NCI-H2029 (cell line): ENCODE data around the gene GADD45G.

ENCODE experiments used
- DNase-seq: peaks from one replicate; lab custom pipeline; 2025; lab: John Stamatoyannopoulos, UW

Gene GADD45G

DNA sequence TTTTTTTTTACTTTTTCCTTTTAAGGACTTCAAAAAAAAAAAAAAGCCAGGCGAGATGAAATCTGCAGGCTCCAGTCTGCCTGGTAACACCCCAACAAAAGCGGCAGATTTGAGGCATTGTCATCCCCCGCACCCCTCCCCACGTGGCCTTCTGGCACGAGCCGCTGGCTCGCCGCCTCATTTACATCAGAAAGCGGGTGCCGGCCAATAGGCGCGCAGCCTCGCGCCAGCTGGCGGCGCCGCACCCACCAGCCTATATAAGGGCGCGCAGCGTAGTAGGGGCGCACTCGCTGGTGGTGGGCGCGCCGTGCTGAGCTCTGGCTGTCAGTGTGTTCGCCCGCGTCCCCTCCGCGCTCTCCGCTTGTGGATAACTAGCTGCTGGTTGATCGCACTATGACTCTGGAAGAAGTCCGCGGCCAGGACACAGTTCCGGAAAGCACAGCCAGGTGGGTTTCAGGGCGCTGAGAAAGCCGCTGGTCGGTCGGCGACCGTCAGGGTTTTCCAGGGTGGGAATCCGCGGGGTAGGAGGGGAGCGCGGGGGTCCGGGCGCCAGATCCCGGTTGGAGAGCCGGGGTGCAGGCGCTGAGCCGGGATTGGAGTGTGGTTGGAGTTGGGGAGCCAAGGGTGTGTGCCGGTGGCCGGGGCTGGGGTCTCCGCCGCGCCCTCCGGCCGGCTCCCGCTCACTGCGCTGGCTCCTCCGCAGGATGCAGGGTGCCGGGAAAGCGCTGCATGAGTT, at the start of gene GADD45G:
TSS of gene GADD45G (plus strand) at position 284 of the 736 bp plus-strand sequence. CDS start at position 394, 110 bp downstream.
- DNase-seq = peak; percentile 93

DNA sequence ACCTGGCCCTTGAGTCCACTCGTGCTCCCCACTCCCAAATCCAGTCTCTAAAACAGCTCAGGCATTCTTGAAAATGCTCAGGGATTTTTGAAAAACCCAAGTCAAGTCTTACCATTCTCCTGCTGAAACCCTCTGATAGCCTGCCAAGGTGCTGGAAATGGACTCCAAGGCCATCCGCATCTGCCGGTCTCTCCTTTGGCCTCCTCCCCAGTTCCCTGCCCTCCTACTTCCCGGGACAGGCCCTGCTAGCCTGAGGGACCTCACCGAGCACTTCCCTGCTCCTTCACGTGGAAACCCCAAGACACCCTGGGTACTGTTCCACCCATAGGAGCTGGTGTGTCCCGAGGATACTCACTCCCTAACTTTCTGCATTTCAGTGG, 49.8 kb upstream of the GADD45G start:
- no peak for DNase-seq

GRCh38 chr9:89555451-89556375, 49.1 kb upstream of the GADD45G start:
- peak; percentile 16 for DNase-seq

DNA sequence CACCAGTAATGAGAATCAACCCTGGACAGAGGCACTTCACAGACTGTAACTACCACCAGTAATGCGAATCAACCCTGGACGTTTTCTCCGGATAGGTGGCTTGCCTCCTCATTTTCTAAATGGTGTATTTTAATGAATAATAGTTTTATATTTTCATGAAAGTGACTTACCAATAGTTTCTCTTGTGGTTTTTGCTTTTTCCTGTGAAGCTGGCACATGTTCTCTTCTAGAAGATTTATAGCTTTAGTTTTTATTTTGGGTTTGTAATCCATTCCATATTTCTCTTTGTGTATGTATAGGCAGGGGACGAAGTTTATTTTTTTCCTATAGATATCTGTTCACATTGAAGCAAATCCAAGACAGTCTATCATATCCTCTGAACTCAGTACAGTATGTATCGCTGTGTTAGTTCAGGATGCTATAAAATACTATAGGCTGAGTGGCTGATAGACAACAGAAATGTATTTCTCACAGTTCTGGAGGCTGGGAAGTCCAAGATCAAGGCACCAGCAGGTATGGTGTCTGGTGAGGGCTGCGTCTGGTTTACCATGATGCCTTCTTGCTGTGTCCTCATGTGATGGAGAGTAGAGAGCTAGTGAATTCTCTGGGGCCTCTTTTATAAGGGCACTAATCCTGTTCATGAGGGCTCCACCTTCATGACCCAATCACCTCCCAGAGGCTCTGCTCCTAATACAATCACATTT, 46.5 kb upstream of the GADD45G start:
- no peak for DNase-seq

DNA sequence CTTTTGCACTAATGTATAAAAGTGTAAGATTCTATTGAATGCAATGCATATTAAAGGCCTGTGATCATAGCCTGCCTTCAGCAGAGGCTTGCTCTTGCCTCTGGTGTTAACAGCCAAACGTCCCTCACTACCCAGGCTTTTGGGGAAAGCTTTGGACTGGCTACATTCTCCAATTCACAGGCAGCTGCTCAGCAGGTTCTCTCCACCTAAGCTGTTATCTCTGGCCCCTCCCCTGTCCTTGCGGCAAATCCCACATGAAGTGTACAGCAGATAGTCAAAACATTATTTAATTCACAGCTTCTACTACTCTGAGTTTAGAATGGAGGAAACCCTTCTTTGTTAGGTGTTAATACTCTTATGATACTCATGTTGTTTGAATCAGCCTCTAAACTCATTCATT, 45.9 kb upstream of the GADD45G start:
- peak; percentile 63 for DNase-seq

GRCh38 chr9:89562186-89562814, 42.5 kb upstream of the GADD45G start:
- no peak for DNase-seq

DNA sequence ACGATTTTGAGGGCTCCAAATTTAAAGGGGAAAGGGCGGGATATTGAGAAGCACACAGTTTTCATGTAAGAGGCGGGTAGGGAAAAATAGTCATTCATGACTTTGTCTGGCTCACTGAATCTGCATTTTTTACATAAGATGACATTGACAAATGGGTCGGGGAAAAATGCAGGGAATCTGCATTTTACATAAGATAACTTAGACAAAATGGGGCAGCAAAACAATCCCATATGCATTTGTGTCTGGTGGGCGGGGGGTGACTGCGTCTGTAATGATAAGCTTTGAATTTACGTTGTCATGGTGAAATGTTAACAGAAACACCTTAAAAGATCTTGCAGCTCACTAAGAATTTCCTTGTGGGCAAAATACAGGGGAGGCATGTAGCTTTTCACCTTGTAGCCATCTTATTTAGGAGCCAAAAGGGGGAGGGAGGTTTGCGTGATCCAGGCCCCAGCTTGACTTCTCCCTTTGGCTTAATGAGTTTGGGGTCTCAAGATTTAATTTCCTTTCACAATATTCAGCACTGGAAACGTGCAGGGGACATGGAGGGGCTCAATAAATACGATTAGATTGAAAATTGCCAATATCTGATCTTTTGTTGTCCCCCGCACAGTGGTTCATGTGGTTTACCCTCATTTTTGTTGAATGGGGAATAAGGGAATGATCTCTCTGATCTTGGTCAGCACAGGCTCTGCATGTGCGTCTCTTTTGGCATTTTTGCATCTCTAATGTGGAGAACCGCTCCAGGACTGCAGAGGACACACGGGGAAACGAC, 41.1 kb upstream of the GADD45G start:
- DNase-seq = no peak

GRCh38 chr9:89564346-89564878, 40.4 kb upstream of the GADD45G start:
- peak; percentile 15 for DNase-seq

- no peak for DNase-seq
These were observed 37.2 kb upstream of the GADD45G start for GRCh38 chr9:89567649-89568048.

- DNase-seq = no peak
These were observed 30.5 kb upstream of the GADD45G start for GRCh38 chr9:89574309-89574708.

DNA sequence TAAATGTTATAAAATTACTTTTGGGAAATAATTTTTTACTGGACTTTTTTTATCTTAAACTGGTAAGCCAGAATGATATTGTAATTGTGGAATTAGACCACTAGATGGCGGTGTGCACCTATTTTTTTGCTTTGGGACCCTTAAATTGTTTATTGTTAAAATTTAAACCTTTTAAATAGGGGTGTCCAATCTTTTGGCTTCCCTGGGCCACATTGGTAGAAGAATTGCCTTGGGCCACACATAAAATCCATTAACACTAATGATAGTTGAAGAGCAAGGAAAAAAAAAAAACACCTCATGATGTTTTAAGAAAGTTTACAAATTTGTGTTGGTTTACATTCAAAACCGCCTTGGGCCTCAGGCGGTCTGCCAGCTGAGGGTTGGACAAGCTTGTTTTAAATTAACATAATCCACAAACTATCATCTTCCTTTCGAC, 28.4 kb upstream of the GADD45G start:
- DNase-seq = peak; percentile 41

DNA sequence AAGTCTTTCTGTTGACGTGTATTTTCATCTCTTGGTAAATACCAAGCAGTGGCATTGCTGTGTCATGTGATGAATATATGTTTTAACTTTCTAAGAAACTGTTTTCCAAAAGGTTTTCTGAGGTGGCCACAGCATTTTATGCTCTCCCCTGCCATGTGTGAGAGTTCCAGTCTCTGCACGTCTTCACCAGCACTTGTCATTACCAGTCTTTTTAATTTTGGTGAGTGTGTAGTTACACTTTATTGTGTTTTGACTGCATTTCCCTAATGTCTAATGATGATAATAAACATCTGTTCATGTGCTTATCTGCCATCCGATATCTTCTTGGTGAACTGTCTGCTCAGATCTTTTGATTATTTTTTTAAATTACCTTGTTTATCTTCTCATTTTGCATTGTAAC, 27.4 kb upstream of the GADD45G start:
- DNase-seq = no peak

DNA sequence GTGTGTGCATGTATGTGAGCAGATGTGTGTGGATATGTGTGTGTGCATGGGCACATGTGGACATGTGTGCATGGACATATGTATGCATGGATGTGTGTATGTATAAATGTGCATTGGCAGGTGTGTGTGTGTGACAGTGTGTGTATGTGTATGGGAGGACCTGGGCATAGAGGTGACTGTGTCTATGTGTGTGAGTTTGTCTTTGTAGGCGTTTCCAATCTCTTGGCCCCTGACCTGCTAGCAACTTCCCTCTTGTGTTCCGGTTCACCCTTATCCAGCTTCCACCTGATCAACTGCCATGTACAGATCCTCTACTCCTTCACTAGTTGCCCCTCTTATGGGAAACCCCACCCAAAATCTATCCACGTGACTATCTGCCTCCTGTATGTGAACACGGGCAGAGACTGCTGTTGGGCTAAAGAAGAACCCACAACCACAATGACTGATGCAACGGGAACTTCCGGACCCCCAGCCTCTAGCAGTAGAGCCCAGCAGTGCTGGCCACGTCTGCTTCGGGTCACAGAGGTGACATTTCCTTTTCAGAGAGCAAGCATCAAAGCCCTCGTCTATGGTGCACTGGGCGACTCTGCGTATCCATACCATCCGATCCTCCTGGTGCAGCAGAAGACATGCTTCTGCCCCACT, 24.9 kb upstream of the GADD45G start:
- DNase-seq = no peak

- DNase-seq = no peak
These were observed 18.5 kb upstream of the GADD45G start for GRCh38 chr9:89586311-89586710.

- DNase-seq = no peak
These were observed 16.4 kb upstream of the GADD45G start for GRCh38 chr9:89588271-89588879.

DNA sequence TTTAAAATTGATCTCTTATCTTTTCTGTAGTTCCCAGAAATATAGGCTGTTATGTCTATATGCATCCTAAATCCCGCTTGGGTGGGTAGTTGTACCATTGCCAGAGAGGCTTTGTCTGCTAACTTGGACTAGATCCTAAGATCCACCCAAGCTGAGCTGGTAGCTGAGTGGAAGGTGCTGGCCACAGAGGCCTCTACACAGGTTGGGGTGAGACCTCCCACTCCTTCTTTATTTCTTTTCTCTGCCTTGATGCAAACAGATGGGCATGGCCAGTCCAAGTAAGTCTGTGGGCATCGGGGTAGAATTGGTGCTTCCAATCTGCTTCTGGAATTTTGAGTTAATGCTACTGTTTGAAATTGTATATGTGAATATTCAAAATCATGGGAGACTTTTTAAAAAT, 14.4 kb upstream of the GADD45G start:
- DNase-seq = no peak

GRCh38 chr9:89591274-89592212, 13.3 kb upstream of the GADD45G start:
- no peak for DNase-seq

- no peak for DNase-seq
These were observed 12.5 kb upstream of the GADD45G start for GRCh38 chr9:89592213-89592815.
